Nephron progenitor cell (in vitro differentiated cells): ENCODE results near the gene UBAP2.
A peak's percentile ranks its signal among the peaks of the same experiment; 100 is the strongest.

Source experiments
- DNase-seq: peaks from one replicate; pipeline ENCODE4 v3.0.0; 2021
- H3K27ac Mint-ChIP-seq: 2 replicates; pipeline ENCODE4 v1.8.0; 2021; ENCODE audit warnings: mild to moderate bottlenecking, moderate library complexity, mixed read lengths
- H3K27me3 Mint-ChIP-seq: 2 replicates; pipeline ENCODE4 v1.8.0; 2021; ENCODE audit warnings: mild to moderate bottlenecking, low read depth, mixed read lengths; ENCODE audit not compliant: poor library complexity
- H3K36me3 Mint-ChIP-seq: 2 replicates; pipeline ENCODE4 v1.8.0; 2021; ENCODE audit warnings: low read depth, mixed read lengths
- H3K4me1 Mint-ChIP-seq: 2 replicates; pipeline ENCODE4 v1.8.0; 2021; ENCODE audit warnings: mixed read lengths
- H3K4me3 Mint-ChIP-seq: 2 replicates; pipeline ENCODE4 v1.8.0; 2021; ENCODE audit warnings: mild to moderate bottlenecking, moderate library complexity, mixed read lengths
- H3K9me3 Mint-ChIP-seq: 2 replicates; pipeline ENCODE4 v1.8.0; 2021; ENCODE audit warnings: mild to moderate bottlenecking, moderate library complexity, mixed read lengths
- CTCF ChIP-seq: fragments of 200-600 bp; sonication (generic); IDR thresholded peaks from 2 replicates; pipeline ENCODE4 v1.5.0; 2021; ENCODE audit warnings: antibody characterized with exemption

Gene UBAP2

GRCh38 chr9:33893861-33894260 lies 154.8 kb downstream of the UBAP2 start:
- no peak for TF ChIP-seq CTCF
- no peaks in the 10 kb centered on the region for H3K27me3 Mint-ChIP-seq
- H3K4me3 Mint-ChIP-seq, result no peak overlapping the region
- peaks cover 58% of the 10 kb centered on the region for H3K36me3 Mint-ChIP-seq
- H3K27ac Mint-ChIP-seq, result no peak overlapping the region
- DNase-seq, result no peak
- H3K9me3 Mint-ChIP-seq, result no peaks in the 10 kb centered on the region
- H3K4me1 Mint-ChIP-seq, result no peaks in the 10 kb centered on the region

GRCh38 chr9:33885948-33886347 lies 162.7 kb downstream of the UBAP2 start:
- Mint-ChIP-seq H3K4me1 (peaks cover 8% of the 10 kb centered on the region), H3K4me3 (no peak overlapping the region), H3K27me3 (no peaks in the 10 kb centered on the region), H3K27ac (no peak overlapping the region), H3K9me3 (no peaks in the 10 kb centered on the region), H3K36me3 (peaks cover 49% of the 10 kb centered on the region)
- no peak for TF ChIP-seq CTCF
- no peak for DNase-seq

GRCh38 chr9:33884856-33885701 lies 163.6 kb downstream of the UBAP2 start:
- Mint-ChIP-seq H3K9me3 (no peaks in the 10 kb centered on the region), H3K4me3 (no peak overlapping the region), H3K27ac (peak overlapping the region; percentile 49), H3K36me3 (peaks cover 45% of the 10 kb centered on the region), H3K27me3 (no peaks in the 10 kb centered on the region), H3K4me1 (peaks cover 14% of the 10 kb centered on the region)
- TF ChIP-seq CTCF, result no peak
- DNase-seq, result no peak

GRCh38 chr9:33881635-33882034 lies 167.1 kb downstream of the UBAP2 start:
- Mint-ChIP-seq H3K36me3 (peaks cover 13% of the 10 kb centered on the region), H3K4me3 (no peak overlapping the region), H3K27me3 (no peaks in the 10 kb centered on the region), H3K27ac (peak overlapping the region; percentile 38), H3K9me3 (no peaks in the 10 kb centered on the region), H3K4me1 (peaks cover 34% of the 10 kb centered on the region)
- TF ChIP-seq CTCF, result no peak
- DNase-seq, result no peak

GRCh38 chr9:33880211-33881089 lies 168.2 kb downstream of the UBAP2 start:
- H3K27me3 Mint-ChIP-seq, result no peaks in the 10 kb centered on the region
- no peaks in the 10 kb centered on the region for H3K9me3 Mint-ChIP-seq
- no peak overlapping the region for H3K4me3 Mint-ChIP-seq
- peaks cover 34% of the 10 kb centered on the region for H3K4me1 Mint-ChIP-seq
- TF ChIP-seq CTCF, result no peak
- no peak for DNase-seq
- peak overlapping the region; percentile 82 for H3K27ac Mint-ChIP-seq
- H3K36me3 Mint-ChIP-seq, result peaks cover under 1% of the 10 kb centered on the region
